PC-9 (cell line): Measurements from ENCODE around the gene APBA1. TPM values are rescaled to one million over a fixed set of nuclear protein-coding genes. Genes with fewer than 3 reads are reported as not detected.

Source experiments
- BruUV-seq: library from RNA; stranded (reverse); fragments of 400-500 nt; replicated peaks from 2 replicates; lab custom pipeline; 2021; lab: Mats Ljungman, UMichigan
- CTCF ChIA-PET: fragments of 300-600 bp; sonication (Branson Sonifier 250); formaldehyde crosslinking; loops from one replicate; lab custom pipeline; 2022; ENCODE audit warnings: antibody characterized with exemption; lab: Charles Lee
- POLR2A ChIA-PET: fragments of 300-600 bp; sonication (Branson Sonifier 250); formaldehyde crosslinking; loops from one replicate; lab custom pipeline; 2022; ENCODE audit warnings: antibody characterized with exemption; ENCODE audit not compliant: unreplicated experiment; lab: Charles Lee
- DNase-seq, 2 experiments: peaks; one replicate each; pipeline versions ENCODE4 v3.0.0 to v3.0.0-alpha.2; 2015 to 2022; ENCODE audit warnings: mixed read lengths in 1 of 2
- H2AFZ ChIP-seq: fragments of 200-600 bp; sonication (generic); 2 replicates; pipeline ENCODE4 v1.8.1; 2017; ENCODE audit warnings: antibody characterized with exemption
- H3F3A ChIP-seq: fragments of 200-600 bp; sonication (generic); 2 replicates; pipeline ENCODE4 v1.8.1; 2017; ENCODE audit warnings: antibody characterized with exemption, mild to moderate bottlenecking, low read depth; ENCODE audit not compliant: insufficient read depth
- H3K27ac ChIP-seq: fragments of 200-600 bp; sonication (generic); 2 replicates; pipeline ENCODE4 v1.6.1; 2016; ENCODE audit warnings: mixed run types
- H3K27me3 ChIP-seq: fragments of 200-600 bp; sonication (generic); 2 replicates; pipeline ENCODE4 v1.6.1; 2016; ENCODE audit warnings: low read depth, mixed run types; ENCODE audit not compliant: insufficient read depth
- H3K36me3 ChIP-seq: fragments of 200-600 bp; sonication (generic); 2 replicates; pipeline ENCODE4 v1.6.1; 2016; ENCODE audit warnings: low read depth, mixed run types
- H3K4me1 ChIP-seq: fragments of 200-600 bp; sonication (generic); replicated peaks from 2 replicates; pipeline ENCODE4 v1.6.1; 2016; ENCODE audit warnings: mixed run types; ENCODE audit not compliant: insufficient read depth
- H3K4me2 ChIP-seq: fragments of 200-600 bp; sonication (generic); 2 replicates; pipeline ENCODE4 v1.6.1; 2017; ENCODE audit warnings: mixed run types
- H3K4me3 ChIP-seq: fragments of 200-600 bp; sonication (generic); 2 replicates; pipeline ENCODE4 v1.6.1; 2016; ENCODE audit warnings: mixed run types
- H3K79me2 ChIP-seq: fragments of 200-600 bp; sonication (generic); 2 replicates; pipeline ENCODE4 v1.6.1; 2017; ENCODE audit warnings: low read depth, mixed run types
- H3K9me2 ChIP-seq: fragments of 200-600 bp; sonication (generic); 2 replicates; pipeline ENCODE4 v1.8.1; 2017; ENCODE audit warnings: mild to moderate bottlenecking; ENCODE audit not compliant: insufficient read depth
- H3K9me3 ChIP-seq: fragments of 200-600 bp; sonication (generic); 2 replicates; pipeline ENCODE4 v1.8.1; 2016; ENCODE audit warnings: low read depth; ENCODE audit not compliant: insufficient read depth
- H4K20me1 ChIP-seq: fragments of 200-600 bp; sonication (generic); 2 replicates; pipeline ENCODE4 v1.8.1; 2017; ENCODE audit not compliant: insufficient read depth
- CTCF ChIP-seq: fragments of 200-600 bp; sonication (generic); conservative IDR thresholded peaks from 2 replicates; pipeline ENCODE4 v1.6.1; 2017; ENCODE audit warnings: mixed run types, antibody characterized with exemption, mild to moderate bottlenecking, moderate library complexity
- EZH2 ChIP-seq: fragments of 200-600 bp; sonication (generic); IDR thresholded peaks from 2 replicates; pipeline ENCODE4 v1.8.0; 2017; ENCODE audit warnings: antibody characterized with exemption, low read depth
- intact Hi-C: fragments of 100-400 bp; cut with micrococcal nuclease; formaldehyde crosslinking; loops from one replicate; pipeline ENCODE4 v1.10.0; 2022; ENCODE audit not compliant: unreplicated experiment
- total RNA-seq: library from RNA; stranded (reverse); gene quantifications from 2 replicates; pipeline ENCODE4 v1.2.3, GENCODE V29; 2021

APBA1 gene
- total RNA-seq, 1 experiment from 2014 or later = 0.44 TPM

DNA sequence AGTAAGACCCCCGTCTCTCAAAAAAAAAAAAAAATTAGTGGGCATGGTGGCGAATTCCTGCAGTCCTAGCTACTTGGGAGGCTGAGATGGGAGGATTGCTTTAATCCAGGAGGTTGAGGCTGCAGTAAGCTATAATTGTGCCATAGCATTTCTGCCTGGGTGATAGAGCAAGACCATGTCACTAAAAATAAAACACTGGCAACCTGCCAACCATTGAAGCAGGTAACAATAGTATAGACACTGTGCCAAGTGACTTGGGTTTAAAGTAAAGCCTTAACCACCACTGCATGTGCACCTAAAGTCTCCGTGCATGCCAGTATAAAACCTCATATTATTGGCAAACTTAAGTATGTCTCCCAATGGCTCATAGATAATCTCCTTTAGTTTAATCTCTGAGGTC lies 3.4 kb upstream of the APBA1 start:
- TF ChIP-seq CTCF (no peak), EZH2 (no peak)
- DNase-seq = no peak
- Histone ChIP-seq H3K27me3 (no peaks in the 10 kb centered on the region), H3K36me3 (no peaks in the 10 kb centered on the region), H3K4me2 (peak overlapping the region; percentile 71), H3K9me3 (no peaks in the 10 kb centered on the region), H2AFZ (peak overlapping the region; percentile 34; the same call in 1 of the 2 replicates), H3K4me1 (peaks cover 32% of the 10 kb centered on the region), H3F3A (peaks cover 26% of the 10 kb centered on the region), H3K27ac (peak overlapping the region; percentile 83), H3K9me2 (no peaks in the 10 kb centered on the region), H4K20me1 (no peaks in the 10 kb centered on the region), H3K4me3 (no peak overlapping the region), H3K79me2 (no peaks in the 10 kb centered on the region)
- ChIA-PET POLR2A (no interaction called here), CTCF (interaction anchor here (0.7 kb wide), 1 partner anchor 355 kb away, joined by 3 read pairs; no protein-coding TSS in a partner anchor)
- no TSS peak for BruUV-seq
- intact Hi-C loops = loop anchor here (2.0 to 10.0 kb wide), 4 partner anchors 83 to 929 kb away; partner anchors contain the start of gene SMC5

- intact Hi-C loops = loop anchor here (2.0 to 10.0 kb wide), 5 partner anchors 84 to 930 kb away; partner anchors contain the start of gene SMC5
- H3K79me2 ChIP-seq = no peaks in the 10 kb centered on the region
- no peaks in the 10 kb centered on the region for H3K9me3 ChIP-seq
- peaks cover 26% of the 10 kb centered on the region for H3F3A ChIP-seq
- TF ChIP-seq CTCF (no peak), EZH2 (no peak)
- H3K27ac ChIP-seq = peak overlapping the region; percentile 83
- no peaks in the 10 kb centered on the region for H4K20me1 ChIP-seq
- peaks cover 32% of the 10 kb centered on the region for H3K4me1 ChIP-seq
- CTCF ChIA-PET = no interaction called here
- H2AFZ ChIP-seq = peak overlapping the region; percentile 34; the same call in 1 of the 2 replicates
- H3K27me3 ChIP-seq = no peaks in the 10 kb centered on the region
- H3K9me2 ChIP-seq = no peaks in the 10 kb centered on the region
- peak overlapping the region; percentile 71 for H3K4me2 ChIP-seq
- peak in 1 of 2 experiments; percentile 88 for DNase-seq
- POLR2A ChIA-PET = interaction anchor here (0.6 kb wide), 2 partner anchors 85 to 211 kb away, joined by 3 to 6 read pairs; partner anchors contain the start of gene PTAR1
- no peaks in the 10 kb centered on the region for H3K36me3 ChIP-seq
- H3K4me3 ChIP-seq = peak overlapping the region; percentile 23; the same call in 1 of the 2 replicates
- no TSS peak for BruUV-seq
Observed at GRCh38 chr9:69674716-69675438, 2.7 kb upstream of the APBA1 start.

DNA sequence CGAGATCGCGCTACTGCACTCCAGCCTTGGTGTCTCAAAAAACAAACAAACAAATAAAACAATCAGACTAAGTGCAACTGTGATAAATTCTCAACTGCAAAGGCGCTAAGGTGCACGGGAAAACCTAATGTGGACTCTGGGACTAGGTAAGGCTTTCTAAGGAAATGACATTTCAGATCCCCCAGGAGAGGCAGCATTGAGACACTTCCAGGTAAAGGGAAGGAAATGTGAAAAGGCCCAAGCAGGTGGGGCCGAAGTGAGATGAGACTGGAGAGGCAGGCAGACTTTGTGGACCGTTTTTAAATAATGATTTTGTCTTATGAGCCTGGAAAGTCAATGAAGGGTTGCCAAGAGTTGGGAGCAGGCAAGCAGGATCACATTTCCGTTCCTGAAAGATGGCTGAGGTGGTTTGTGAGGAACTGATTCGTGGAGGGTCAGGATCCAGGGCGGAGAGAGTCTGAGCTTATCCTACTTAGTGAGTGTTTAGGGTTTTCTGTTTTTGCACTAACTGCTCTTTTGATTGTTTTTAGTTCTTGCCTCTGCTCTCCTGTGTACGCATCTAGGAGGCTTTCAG lies 2.0 kb upstream of the APBA1 start:
- Histone ChIP-seq H3F3A (peaks cover 26% of the 10 kb centered on the region), H3K27me3 (no peaks in the 10 kb centered on the region), H3K4me3 (peak overlapping the region; percentile 23; the same call in 1 of the 2 replicates), H3K4me2 (peak overlapping the region; percentile 71), H2AFZ (peak overlapping the region; percentile 34; the same call in 1 of the 2 replicates), H3K9me2 (no peaks in the 10 kb centered on the region), H3K27ac (peak overlapping the region; percentile 83), H3K4me1 (peaks cover 32% of the 10 kb centered on the region), H4K20me1 (no peaks in the 10 kb centered on the region), H3K36me3 (no peaks in the 10 kb centered on the region), H3K9me3 (no peaks in the 10 kb centered on the region), H3K79me2 (no peaks in the 10 kb centered on the region)
- DNase-seq = no peak
- intact Hi-C loops = loop anchor here (2.0 to 10.0 kb wide), 5 partner anchors 85 to 931 kb away; partner anchors contain the start of gene SMC5
- ChIA-PET CTCF (interaction anchor here (1.1 kb wide), 1 partner anchor 257 kb away, joined by 4 read pairs; no protein-coding TSS in a partner anchor), POLR2A (interaction anchor here (0.6 kb wide), 2 partner anchors 86 to 212 kb away, joined by 3 to 6 read pairs; partner anchors contain the start of gene PTAR1)
- BruUV-seq = no TSS peak
- TF ChIP-seq EZH2 = no peak
- TF ChIP-seq CTCF = peak; percentile 11; the same call in 1 of the 2 replicates
